BE2C (cell line): ENCODE results near the gene CDKN1C.

Experiments used
- DNase-seq: peaks from one replicate; pipeline ENCODE4 v3.0.0-alpha.2; 2020
- H3K27me3 ChIP-seq: fragments of 250-450 bp; sonication (Bioruptor Pico); 2 replicates; pipeline ENCODE4 v1.5.1; 2020; ENCODE audit warnings: mild to moderate bottlenecking
- H3K36me3 ChIP-seq: fragments of 250-450 bp; sonication (Bioruptor Pico); 2 replicates; pipeline ENCODE4 v1.5.1; 2020; ENCODE audit warnings: mild to moderate bottlenecking
- H3K4me1 ChIP-seq: fragments of 250-450 bp; sonication (Bioruptor Pico); 2 replicates; pipeline ENCODE4 v1.5.1; 2020
- H3K4me3 ChIP-seq: 2 replicates; pipeline ENCODE4 v1.5.1; 2011; ENCODE audit warnings: low read depth, low read length
- H3K9me3 ChIP-seq: fragments of 250-450 bp; sonication (Bioruptor Pico); 2 replicates; pipeline ENCODE4 v1.5.1; 2020
- CTCF ChIP-seq: IDR thresholded peaks from 2 replicates; pipeline ENCODE4 v1.5.1; 2012; ENCODE audit warnings: mild to moderate bottlenecking, low read depth, low read length

CDKN1C gene

GRCh38 chr11:2912498-2912897, 26.9 kb upstream of the CDKN1C start:
- Histone ChIP-seq H3K4me1 (peaks cover 12% of the 10 kb centered on the region), H3K36me3 (no peaks in the 10 kb centered on the region), H3K4me3 (no peak overlapping the region), H3K27me3 (no peaks in the 10 kb centered on the region), H3K9me3 (no peaks in the 10 kb centered on the region)
- peak; percentile 55 for DNase-seq
- no peak for TF ChIP-seq CTCF

- H3K4me1 ChIP-seq = peaks cover 12% of the 10 kb centered on the region
- no peaks in the 10 kb centered on the region for H3K9me3 ChIP-seq
- H3K4me3 ChIP-seq = no peak overlapping the region
- H3K36me3 ChIP-seq = no peaks in the 10 kb centered on the region
- DNase-seq = no peak
- no peak for TF ChIP-seq CTCF
- H3K27me3 ChIP-seq = no peaks in the 10 kb centered on the region
Measured at GRCh38 chr11:2911785-2912391, 26.3 kb upstream of the CDKN1C start.

GRCh38 chr11:2911088-2911784, 25.7 kb upstream of the CDKN1C start:
- H3K27me3 ChIP-seq = no peaks in the 10 kb centered on the region
- H3K36me3 ChIP-seq = no peaks in the 10 kb centered on the region
- peaks cover 12% of the 10 kb centered on the region for H3K4me1 ChIP-seq
- H3K9me3 ChIP-seq = no peaks in the 10 kb centered on the region
- no peak for DNase-seq
- H3K4me3 ChIP-seq = no peak overlapping the region
- TF ChIP-seq CTCF = no peak

GRCh38 chr11:2910401-2910955, 24.9 kb upstream of the CDKN1C start:
- Histone ChIP-seq H3K4me1 (peaks cover 12% of the 10 kb centered on the region), H3K9me3 (no peaks in the 10 kb centered on the region), H3K27me3 (no peaks in the 10 kb centered on the region), H3K36me3 (no peaks in the 10 kb centered on the region), H3K4me3 (no peak overlapping the region)
- no peak for TF ChIP-seq CTCF
- no peak for DNase-seq

GRCh38 chr11:2909133-2909902, 23.7 kb upstream of the CDKN1C start:
- no peaks in the 10 kb centered on the region for H3K36me3 ChIP-seq
- no peak for DNase-seq
- H3K27me3 ChIP-seq = no peaks in the 10 kb centered on the region
- H3K4me3 ChIP-seq = no peak overlapping the region
- no peak for TF ChIP-seq CTCF
- peaks cover 5% of the 10 kb centered on the region; the same call in 1 of the 2 replicates for H3K4me1 ChIP-seq
- H3K9me3 ChIP-seq = no peaks in the 10 kb centered on the region
